ENCODE measurements around the gene TNC.

DNA sequence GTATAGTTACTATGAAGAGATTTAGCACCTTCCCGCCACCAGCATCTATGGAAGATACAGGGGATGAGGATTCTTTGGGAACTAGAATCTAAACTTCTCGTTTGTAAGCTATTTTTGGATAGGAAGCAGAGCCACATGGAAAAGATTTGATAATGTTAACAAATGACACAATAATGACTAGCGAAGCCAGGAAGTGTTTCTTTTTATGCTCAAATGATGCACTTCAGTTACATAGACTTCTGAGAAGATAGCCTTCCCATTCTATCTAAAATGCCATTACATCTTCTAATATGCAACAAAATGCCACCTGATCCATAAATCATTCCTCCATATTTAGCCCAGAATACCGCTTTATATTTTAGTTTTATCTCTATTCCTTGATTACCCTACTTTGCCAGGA, 17.0 kb upstream of the TNC start:
- TF ChIP-seq, protein P1, sequence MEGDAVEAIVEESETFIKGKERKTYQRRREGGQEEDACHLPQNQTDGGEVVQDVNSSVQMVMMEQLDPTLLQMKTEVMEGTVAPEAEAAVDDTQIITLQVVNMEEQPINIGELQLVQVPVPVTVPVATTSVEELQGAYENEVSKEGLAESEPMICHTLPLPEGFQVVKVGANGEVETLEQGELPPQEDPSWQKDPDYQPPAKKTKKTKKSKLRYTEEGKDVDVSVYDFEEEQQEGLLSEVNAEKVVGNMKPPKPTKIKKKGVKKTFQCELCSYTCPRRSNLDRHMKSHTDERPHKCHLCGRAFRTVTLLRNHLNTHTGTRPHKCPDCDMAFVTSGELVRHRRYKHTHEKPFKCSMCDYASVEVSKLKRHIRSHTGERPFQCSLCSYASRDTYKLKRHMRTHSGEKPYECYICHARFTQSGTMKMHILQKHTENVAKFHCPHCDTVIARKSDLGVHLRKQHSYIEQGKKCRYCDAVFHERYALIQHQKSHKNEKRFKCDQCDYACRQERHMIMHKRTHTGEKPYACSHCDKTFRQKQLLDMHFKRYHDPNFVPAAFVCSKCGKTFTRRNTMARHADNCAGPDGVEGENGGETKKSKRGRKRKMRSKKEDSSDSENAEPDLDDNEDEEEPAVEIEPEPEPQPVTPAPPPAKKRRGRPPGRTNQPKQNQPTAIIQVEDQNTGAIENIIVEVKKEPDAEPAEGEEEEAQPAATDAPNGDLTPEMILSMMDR (conservative IDR thresholded peaks at IDR 0.05; ENCODE audit: low read depth, low read length) = no peak
- TF ChIP-seq CEBPB (IDR thresholded peaks at IDR 0.05; ENCODE audit: low read depth, low read length) (peak; percentile 49; the same call in 1 of the 2 replicates), CHD1 (IDR thresholded peaks at IDR 0.05; ENCODE audit: low read depth, low read length) (no peak), POLR2A (IDR thresholded peaks at IDR 0.05; ENCODE audit: low read depth, low read length) (no peak), RAD21 (IDR thresholded peaks at IDR 0.05; ENCODE audit: low read length) (no peak)

All from IMR-90 (cell line).